SKM-1 treated with dmso at 0.1 percent for 144 hours (cell line): ENCODE data around the gene SELPLG.
A peak's percentile ranks its signal among the peaks of the same experiment; 100 is the strongest.
"Not testable (repeated sequence)": the region's sequence is repeated elsewhere in the genome, so short reads cannot be mapped to it uniquely, and the experiment has no call there.

Experiments
- DNase-seq: peaks from one replicate; lab custom pipeline; 2025; ENCODE audit not compliant: unreplicated experiment; lab: John Stamatoyannopoulos, UW

SELPLG gene

DNA sequence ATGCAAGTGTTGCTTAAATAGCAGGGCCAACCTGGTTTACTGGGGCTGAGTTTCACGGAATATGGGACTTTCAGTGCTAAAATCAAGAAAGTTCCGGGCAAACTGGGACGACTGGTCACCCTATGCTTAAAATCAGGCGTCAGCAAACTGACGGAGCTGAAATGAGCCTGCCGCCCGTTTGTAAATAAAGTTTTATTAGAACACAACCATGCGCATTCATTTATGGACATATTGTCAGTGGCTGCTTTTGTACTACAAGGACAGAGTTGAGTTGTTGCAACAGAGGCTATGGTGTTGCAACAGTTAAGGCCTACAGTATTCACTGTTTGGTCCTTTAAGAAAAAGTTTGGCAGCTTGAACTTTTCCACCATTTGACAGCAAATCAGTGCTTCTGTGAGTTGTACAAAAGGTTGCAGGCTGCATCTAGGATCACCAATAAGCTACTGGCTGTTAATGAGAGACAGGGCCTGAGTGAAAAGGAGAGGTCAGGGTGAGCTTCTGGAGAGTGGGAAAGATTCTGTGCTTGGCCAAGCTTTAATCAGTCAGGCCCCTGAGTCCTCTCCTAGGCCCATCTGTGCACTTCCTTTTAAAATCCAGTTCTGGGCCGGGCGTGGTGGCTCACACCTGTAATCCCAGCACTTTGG is 13.3 kb downstream of the SELPLG start:
- DNase-seq, result peak; percentile 5

DNA sequence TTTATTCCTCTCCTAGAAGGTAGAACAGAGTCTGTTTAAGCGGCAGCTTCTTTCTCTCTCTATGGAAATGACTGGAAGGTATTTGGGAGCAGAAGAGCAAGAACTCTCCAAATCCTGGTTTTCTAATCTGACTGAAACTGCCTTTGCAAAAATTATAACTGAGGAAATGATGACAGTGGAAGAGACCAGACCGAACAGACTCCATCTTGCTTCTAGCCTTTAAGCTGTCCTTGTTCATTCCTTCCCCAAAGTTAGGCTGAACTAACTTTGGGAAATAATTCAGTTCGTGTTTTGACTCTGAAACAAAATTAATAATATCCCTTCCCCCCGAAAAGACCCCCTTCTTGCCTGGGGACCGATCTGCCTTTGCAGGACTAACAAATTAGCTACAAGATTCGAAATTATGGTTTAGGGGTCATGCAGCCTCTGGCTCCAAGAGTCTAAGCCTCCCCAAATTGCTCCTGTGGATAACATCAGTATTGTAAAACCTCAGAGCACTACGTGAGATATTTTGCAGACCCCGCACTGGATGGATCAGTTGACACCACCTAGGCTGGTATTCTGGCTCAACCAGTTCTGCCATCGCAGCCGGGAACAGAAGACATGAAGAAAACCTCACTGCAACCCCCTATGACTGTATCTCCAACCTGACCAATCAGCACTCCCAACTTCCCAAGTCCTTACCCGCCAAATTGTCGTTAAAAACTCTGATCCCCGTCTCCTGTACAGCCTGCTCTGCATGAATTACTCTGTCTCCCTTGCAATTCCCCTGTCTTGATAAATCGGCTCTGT is 14.1 kb downstream of the SELPLG start:
- no peak for DNase-seq

DNA sequence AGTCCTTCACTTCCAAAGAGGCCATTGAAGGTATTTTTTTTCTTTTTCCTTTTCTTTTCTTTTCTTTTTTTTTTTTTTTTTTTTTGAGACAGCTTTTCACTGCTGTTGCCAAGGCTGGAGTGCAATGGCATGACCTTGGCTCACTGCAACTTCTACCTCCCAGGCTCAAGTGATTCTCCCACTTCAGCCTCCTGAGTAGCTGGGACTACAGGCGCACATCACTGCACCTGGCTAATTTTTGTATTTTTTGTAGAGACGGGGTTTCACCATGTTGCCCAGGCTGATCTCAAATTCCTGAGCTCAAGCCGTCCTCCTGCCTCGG is 14.8 kb downstream of the SELPLG start:
- not testable (repeated sequence) for DNase-seq

- peak; percentile 8 for DNase-seq
Measured at GRCh38 chr12:108618079-108618952, 15.4 kb downstream of the SELPLG start.

DNA sequence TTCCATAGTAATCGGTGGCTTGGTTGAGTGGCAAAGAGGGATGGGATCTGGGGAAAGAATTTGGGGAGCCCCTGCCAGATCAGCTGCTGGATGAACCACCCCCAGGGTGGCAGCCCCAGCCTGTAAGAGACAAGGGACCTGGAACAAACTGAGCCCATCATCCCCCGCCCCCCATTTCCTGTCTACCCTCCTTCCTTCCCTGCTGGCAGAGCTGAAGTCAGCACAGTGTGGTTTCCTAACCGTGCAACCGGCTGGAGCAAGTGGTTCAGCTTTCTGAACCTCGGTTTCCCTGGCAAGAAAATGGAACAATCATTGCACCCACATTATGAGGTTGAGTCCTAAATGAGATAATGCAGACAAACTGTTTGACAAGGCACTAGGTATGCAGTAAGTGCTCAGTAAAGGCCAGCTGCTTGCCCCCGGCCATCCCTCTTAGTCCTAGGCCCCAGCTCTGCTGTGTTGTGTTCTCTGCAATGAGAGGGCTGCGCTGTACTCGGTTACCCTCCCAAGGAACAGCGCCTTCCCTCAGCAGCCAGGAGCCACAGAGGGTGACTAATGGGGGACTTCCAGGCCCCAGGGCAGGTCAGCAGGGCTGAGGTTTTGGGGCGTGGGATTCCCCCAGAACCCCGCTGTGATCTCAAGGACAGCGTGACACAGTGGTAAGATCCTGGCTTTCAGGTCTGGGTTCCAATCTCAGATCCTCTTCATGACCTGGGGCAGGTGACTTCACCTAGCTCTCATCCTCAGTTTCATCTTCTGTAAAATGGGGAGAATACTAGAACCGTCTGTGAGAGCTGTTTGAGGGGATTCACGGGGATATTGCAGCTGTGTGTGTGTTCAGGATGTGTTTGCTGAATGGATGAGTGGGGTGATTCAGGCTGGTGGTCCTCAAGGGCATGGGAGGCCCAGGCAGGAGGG is 16.5 kb downstream of the SELPLG start:
- DNase-seq, result no peak

DNA sequence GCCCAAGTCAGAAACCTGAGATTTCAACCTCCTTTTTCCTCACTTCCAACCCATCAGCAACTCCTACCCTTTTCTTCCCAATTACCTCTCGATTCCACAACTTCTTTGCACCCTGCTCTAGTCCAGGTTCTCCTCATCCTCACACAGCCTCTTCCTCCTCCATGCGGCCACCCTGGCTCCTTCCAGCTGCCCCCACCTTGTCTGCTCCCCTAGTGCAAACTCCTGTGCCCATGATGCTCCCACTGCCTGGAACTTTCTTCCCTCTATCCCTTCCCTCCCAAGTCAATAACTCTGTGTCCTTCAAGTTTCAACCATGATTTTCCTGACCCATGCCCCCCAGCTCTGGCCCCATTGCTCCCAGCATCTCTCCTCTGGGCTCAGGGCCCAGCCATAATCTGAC is 17.3 kb downstream of the SELPLG start:
- DNase-seq, result no peak

DNA sequence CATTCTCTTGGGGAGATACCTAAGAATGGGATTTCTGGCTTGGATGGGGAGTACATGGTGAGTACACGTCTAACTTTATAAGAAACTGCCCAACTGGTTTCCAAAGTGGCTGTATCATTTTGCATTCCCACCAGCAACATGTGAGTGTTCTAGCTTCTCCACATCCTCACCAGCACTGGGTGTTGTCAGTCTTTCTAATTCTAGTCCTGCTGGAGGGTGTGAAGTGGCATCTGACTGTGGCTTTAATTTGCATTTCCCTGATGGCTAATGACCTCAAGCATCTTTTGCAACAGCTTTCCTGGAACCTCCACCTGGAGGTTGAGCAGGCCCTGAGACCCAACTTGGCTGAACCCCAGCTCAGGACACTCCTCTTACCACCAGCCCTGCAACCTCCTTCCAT is 17.8 kb downstream of the SELPLG start:
- no peak for DNase-seq

- no peak for DNase-seq
Measured at GRCh38 chr12:108614639-108615038, 19.1 kb downstream of the SELPLG start.

GRCh38 chr12:108614041-108614440 is 19.7 kb downstream of the SELPLG start:
- DNase-seq, result no peak

DNA sequence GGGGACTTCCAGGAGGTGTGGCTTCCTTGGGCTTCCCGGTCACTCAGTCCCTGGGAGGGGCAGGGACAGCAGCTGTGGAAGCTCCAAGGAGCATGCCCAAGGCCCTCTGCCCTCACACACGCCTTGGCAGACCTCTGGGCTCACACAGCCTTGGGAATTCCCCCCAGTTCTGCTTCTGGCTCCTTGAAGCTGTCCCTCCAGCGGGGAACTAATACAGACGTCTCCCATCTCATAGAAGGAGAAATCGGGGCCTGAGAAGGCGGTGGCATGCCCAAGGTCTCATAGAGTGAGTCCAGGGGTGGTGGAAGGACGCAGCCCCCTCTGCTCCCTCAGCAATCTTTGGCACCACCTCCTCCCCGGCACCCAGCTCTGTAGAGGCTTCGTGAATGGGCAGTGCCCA is 20.1 kb downstream of the SELPLG start:
- no peak for DNase-seq

- no peak for DNase-seq
Measured at GRCh38 chr12:108612788-108613282, 20.9 kb downstream of the SELPLG start.

DNA sequence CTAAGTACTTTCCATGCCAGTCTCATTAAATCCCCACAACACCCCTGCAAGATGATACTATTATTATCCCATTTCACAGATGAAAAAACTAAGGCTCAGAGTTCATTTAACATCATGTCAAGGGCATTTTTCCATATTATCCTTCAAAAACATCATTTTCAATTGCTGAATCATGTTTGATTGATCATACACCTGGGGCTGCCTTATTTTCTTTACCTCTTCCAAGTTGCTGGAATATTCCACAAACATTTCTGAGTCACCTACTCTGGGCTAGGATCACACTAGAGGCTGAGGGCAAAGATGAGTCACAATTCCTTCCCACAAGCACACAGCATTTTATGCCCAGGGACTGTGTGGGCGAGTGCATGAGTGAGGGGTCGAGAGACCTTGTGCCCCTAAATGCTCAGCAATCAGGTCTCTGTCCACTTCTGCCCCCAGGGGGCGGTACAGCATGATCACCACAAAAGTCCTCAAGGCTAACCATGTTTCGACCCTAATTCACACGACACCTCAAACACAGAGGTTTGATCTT is 21.7 kb downstream of the SELPLG start:
- peak; percentile 4 for DNase-seq

DNA sequence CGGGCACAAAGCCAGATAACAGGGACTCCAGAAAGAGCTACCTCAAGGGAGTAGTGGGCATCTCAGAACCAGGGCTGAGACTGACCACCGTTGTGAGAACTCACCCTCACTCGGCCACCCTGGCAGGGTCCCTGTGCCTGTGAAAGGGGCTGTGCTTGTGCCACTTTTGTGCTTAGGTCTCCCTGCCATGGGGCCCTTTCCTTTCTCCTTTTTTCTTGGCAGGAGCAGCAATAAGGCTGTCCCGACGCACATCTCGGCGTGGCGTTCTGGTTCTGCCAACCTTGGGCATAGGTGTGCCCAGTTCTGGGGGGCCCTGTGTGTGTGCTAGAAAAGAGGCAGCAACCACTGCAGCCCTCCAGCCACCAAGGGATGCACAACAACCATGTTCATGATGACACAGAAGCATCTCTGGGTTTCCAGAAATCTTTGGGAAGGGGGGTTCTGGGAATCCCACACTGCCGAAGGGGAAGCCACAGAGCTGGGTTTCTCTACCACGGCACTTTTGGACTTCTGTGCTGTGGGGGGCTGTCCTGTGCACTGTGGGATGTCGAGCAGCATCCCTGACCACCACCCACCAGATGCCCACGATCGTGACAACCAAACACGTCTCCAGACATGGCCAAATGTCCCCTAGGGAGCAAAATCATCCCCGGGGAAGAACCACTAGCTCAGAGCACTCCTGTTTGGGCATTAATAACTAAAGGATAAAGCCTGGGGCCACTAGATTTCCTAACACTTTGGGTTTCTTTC is 22.7 kb downstream of the SELPLG start:
- no peak for DNase-seq

DNA sequence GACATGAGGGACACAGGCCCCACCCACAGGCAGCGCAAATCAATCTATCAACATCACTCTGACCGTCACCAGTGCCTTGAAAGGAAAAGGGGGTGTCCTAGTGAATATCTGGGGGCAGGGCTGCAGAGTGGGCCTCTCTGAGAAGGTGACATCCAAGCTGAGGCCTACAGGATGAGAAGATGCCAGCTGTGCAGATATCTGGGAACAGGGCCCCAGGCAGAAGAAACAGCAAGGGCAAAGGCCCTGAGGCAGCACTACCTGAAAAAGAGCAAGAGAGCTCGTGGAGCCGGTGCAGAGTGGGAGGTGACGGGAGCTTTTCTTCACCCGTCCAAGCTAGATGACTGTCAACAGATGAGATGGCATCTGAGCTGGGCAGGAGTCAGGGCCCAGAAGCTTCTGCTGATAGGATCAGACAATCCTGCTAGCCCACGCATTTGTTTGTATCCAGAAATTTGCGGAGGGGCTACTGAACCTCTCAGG is 23.3 kb downstream of the SELPLG start:
- DNase-seq, result no peak

GRCh38 chr12:108609537-108610335 is 24.0 kb downstream of the SELPLG start:
- DNase-seq, result no peak

- no peak for DNase-seq
Measured at GRCh38 chr12:108608616-108609015, 25.1 kb downstream of the SELPLG start.

GRCh38 chr12:108607981-108608600 is 25.6 kb downstream of the SELPLG start:
- no peak for DNase-seq

DNA sequence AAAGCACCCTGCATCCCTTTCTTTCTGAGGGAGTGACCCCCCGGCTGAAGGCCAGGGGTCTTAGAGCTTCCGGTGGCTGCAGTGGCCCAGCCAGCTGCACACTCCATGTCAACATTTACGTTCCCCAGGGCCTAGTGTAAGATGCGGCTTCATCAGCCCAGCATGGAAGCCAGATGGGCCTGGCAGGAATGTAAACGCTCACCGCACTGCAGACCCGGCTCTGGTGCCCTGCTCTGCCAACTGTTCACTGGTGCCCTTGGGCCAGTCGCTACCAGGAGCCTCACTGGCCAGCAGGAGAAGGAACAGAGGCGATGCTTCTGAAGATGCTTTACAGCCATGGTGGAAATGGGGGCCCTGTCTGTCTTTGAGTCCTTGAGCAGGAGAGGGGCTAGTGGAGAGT is 27.2 kb downstream of the SELPLG start:
- DNase-seq, result no peak
